Heart left ventricle (tissue), 13 donors: Measurements from ENCODE around the gene OR52E4.

Experiments used
- POLR2A ChIP-seq, 2 donors: fragments of 450-650 bp; IDR thresholded peaks; one replicate each; pipeline ENCODE4 v1.6.1; 2017; ENCODE audit warnings: antibody characterized with exemption in 2 of 2, mild to moderate bottlenecking in 2 of 2, moderate library complexity in 2 of 2
- TF ChIP-seq, protein P1 (sequence below), 12 donors: fragments of 200-600 bp; sonication (generic) in 4 of 12; IDR thresholded peaks; one replicate each; pipeline versions ENCODE4 v1.5.0 to v1.8.0; 2018 to 2022; ENCODE audit warnings: antibody characterized with exemption in 12 of 12, mild to moderate bottlenecking in 5 of 12
- donor health status: ischemic (EF 13 %, LVEDD 7.1; RV severe dilation, severe dysfunction).
- donor health status: DM: no; HTN: yes; CAD: no.
- donor health status: DM: no; HTN: no; CAD: no.
- donor health status: ischemic (EF 25% LVEDD 6.9; RV normal size, moderate dysfunction).
- donor health status: ischemic (EF 25% LVEDD 5.7; RV mildly dilated, moderate dysfunction).
- donor health status: ischemic (EF 35%, LVEDD 5.7; RV mildly dilated, moderate dysfunction).
- donor health status: nonischemic (EF 11% LVEDD 7.7; RV severe dilation, severe dysfunction).
- donor health status: DM: yes; HTN: yes; CAD: no.
- donor health status: PGD.
- donor health status: ischemic (EF 29% LVEDD 5.4; RV normal size, mild dysfunction).
- donor health status: nonischemic (EF 23%, LVEDD 6.1; RV moderate dilation, normal function).

DNA sequence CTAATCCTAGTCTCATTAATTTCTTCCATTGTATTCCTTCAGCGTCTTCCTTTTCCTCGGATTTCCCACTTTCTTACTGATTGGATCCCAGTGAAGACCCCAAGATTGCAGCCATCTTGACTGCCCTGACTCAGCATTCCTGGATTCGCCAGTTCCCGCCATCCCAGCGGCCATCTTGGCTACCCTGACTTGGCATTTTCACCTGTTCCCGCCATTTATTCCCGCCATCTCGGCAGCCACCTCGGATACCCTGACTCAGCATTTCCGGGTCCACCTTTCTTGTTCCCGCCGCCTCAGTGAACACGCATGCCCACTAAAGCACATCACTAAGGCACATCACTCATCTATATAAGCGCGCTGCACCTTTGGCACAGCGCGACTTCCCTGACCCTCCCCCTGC lies 47.8 kb downstream of the OR52E4 start:
- TF ChIP-seq, protein P1, sequence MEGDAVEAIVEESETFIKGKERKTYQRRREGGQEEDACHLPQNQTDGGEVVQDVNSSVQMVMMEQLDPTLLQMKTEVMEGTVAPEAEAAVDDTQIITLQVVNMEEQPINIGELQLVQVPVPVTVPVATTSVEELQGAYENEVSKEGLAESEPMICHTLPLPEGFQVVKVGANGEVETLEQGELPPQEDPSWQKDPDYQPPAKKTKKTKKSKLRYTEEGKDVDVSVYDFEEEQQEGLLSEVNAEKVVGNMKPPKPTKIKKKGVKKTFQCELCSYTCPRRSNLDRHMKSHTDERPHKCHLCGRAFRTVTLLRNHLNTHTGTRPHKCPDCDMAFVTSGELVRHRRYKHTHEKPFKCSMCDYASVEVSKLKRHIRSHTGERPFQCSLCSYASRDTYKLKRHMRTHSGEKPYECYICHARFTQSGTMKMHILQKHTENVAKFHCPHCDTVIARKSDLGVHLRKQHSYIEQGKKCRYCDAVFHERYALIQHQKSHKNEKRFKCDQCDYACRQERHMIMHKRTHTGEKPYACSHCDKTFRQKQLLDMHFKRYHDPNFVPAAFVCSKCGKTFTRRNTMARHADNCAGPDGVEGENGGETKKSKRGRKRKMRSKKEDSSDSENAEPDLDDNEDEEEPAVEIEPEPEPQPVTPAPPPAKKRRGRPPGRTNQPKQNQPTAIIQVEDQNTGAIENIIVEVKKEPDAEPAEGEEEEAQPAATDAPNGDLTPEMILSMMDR (IDR thresholded peaks at IDR 0.05) = no peak
- no peak for TF ChIP-seq POLR2A (IDR thresholded peaks at IDR 0.05)
